Measurements from ENCODE around the gene TRIM17. TPM values are rescaled to one million over a fixed set of nuclear protein-coding genes. Genes with fewer than 3 reads are reported as not detected.

Gene TRIM17
- total and polyA plus RNA-seq, 7 donors: 0.44 to 0.95 TPM; not detected in 5

DNA sequence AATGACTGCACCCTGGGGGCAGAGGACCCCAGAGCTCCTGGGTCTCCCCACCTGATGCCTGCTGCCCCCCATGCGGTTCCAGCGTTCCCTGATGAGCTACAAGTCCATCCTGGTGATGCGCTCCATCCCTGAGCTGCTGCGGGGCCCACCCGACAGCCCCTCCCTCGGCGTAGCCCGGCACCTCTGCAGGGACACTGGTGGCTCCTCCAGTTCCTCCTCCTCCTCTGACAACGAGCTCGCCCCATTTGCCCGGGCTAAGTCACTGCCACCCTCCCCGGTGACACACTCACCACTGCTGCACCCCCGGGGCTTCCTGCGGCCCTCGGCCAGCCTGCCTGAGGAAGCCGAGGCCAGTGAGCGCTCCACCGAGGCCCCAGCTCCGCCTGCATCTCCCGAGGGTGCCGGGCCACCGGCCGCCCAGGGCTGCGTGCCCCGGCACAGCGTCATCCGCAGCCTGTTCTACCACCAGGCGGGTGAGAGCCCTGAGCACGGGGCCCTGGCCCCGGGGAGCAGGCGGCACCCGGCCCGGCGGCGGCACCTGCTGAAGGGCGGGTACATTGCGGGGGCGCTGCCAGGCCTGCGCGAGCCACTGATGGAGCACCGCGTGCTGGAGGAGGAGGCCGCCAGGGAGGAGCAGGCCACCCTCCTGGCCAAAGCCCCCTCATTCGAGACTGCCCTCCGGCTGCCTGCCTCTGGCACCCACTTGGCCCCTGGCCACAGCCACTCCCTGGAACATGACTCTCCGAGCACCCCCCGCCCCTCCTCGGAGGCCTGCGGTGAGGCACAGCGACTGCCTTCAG is 45.5 kb downstream of the TRIM17 start:
- TF ChIP-seq POLR2A (IDR thresholded peaks at IDR 0.05): no peak
- Histone ChIP-seq H3K27ac (no peak overlapping the region), H3K4me3 (no peak overlapping the region), H3K4me1 (peaks cover 0 to 12% (median 11%) of the 10 kb centered on the region in 4 donors), H3K36me3 (no peaks in the 10 kb centered on the region), H3K27me3 (peaks cover 0 to 30% (median 0%) of the 10 kb centered on the region in 3 donors), H3K9me3 (no peaks in the 10 kb centered on the region)
- intact Hi-C loops (cut with DNase I): no loop called here
- 24 to 77% methylated on average over 50 of the region's 50 CpGs for WGBS, 2 donors
- DNase-seq: peak; percentile 66

DNA sequence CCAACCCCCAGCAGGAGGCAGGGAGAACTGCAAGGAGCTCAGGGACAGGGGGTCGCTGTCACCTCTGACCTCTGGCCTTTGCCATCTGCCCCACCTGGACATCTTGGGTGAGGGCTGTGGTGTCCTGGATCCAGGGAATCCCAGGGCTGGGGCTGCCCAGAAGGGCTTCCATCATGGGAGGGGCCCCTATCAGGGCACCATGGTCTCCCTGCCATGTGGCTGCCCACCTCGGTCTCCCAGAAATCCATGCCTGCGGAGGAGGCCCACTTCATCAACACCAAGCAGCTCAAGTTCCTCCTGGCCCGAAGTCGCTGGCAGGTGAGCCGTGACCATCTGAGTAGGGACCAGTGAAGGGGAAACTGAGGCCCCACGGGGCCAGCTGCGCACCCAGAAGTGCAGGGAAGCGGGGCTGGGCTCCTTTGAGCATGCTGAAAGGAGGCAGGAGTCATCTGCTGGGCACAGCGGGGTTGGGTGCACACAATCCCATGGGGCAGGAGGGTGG is 46.2 kb downstream of the TRIM17 start:
- intact Hi-C loops (cut with DNase I): no loop called here
- Histone ChIP-seq H3K36me3 (no peaks in the 10 kb centered on the region), H3K4me3 (no peak overlapping the region), H3K9me3 (no peaks in the 10 kb centered on the region), H3K4me1 (peaks cover 0 to 11% (median 10%) of the 10 kb centered on the region in 4 donors), H3K27me3 (peaks cover 0 to 31% (median 0%) of the 10 kb centered on the region in 3 donors), H3K27ac (no peak overlapping the region)
- 72 to 87% methylated on average over 10 of the region's 10 CpGs for WGBS, 2 donors
- TF ChIP-seq EP300 (IDR thresholded peaks at IDR 0.05) (no peak), POLR2A (IDR thresholded peaks at IDR 0.05) (no peak), POLR2AphosphoS5 (IDR thresholded peaks at IDR 0.05) (no peak)
- TF ChIP-seq, protein P1, sequence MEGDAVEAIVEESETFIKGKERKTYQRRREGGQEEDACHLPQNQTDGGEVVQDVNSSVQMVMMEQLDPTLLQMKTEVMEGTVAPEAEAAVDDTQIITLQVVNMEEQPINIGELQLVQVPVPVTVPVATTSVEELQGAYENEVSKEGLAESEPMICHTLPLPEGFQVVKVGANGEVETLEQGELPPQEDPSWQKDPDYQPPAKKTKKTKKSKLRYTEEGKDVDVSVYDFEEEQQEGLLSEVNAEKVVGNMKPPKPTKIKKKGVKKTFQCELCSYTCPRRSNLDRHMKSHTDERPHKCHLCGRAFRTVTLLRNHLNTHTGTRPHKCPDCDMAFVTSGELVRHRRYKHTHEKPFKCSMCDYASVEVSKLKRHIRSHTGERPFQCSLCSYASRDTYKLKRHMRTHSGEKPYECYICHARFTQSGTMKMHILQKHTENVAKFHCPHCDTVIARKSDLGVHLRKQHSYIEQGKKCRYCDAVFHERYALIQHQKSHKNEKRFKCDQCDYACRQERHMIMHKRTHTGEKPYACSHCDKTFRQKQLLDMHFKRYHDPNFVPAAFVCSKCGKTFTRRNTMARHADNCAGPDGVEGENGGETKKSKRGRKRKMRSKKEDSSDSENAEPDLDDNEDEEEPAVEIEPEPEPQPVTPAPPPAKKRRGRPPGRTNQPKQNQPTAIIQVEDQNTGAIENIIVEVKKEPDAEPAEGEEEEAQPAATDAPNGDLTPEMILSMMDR (IDR thresholded peaks at IDR 0.05): no peak
- peak; percentile 60 for DNase-seq

DNA sequence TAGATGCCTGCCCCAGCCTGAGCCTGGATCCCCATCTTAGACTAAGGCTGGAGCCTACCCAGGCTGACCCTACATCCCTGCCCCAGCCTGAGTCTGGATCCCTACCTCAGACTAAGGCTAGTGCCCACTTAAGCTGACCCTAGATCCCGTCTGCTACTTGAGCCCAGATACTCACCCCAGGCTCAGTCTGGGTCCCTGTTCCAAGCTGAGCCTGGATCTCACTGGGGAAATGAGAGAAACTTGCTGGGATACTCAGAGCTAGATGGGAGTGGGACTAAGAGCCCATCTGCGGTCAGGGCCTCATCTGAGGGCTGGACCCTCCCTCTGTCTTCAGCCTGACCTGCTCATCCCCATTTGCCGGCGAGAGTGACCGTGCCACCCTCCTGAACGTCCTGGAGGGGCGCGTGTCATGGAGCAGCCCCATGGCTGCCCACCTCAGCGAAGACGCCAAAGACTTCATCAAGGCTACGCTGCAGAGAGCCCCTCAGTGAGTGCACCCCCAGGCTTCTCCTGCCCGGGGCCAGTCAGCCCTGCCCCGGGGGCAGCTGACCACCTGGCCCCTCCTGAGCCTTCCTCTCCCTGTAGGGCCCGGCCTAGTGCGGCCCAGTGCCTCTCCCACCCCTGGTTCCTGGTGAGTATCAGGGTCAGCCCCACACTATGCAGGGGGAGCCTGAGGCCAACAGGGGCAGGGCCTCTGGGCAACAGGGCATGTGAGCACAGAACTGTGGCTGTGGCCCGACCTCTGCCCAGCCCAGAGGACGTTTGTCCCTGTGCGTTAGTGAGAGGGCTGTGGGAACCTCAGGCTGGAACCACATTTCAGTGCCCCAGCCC is 46.8 kb downstream of the TRIM17 start:
- WGBS, 2 donors: 80 to 92% methylated on average over 18 of the region's 18 CpGs
- Histone ChIP-seq H3K27ac (no peak overlapping the region), H3K4me3 (no peak overlapping the region), H3K9me3 (no peaks in the 10 kb centered on the region), H3K27me3 (peaks cover 0 to 31% (median 0%) of the 10 kb centered on the region in 3 donors), H3K4me1 (peaks cover 0 to 4% (median 4%) of the 10 kb centered on the region in 4 donors), H3K36me3 (no peaks in the 10 kb centered on the region)
- DNase-seq: peak; percentile 50
- intact Hi-C loops (cut with DNase I): no loop called here
- TF ChIP-seq POLR2A (IDR thresholded peaks at IDR 0.05): no peak
- TF ChIP-seq, protein P1 (IDR thresholded peaks at IDR 0.05): no peak
- no peak for TF ChIP-seq EP300 (IDR thresholded peaks at IDR 0.05)
- no peak for TF ChIP-seq POLR2AphosphoS5 (IDR thresholded peaks at IDR 0.05)

DNA sequence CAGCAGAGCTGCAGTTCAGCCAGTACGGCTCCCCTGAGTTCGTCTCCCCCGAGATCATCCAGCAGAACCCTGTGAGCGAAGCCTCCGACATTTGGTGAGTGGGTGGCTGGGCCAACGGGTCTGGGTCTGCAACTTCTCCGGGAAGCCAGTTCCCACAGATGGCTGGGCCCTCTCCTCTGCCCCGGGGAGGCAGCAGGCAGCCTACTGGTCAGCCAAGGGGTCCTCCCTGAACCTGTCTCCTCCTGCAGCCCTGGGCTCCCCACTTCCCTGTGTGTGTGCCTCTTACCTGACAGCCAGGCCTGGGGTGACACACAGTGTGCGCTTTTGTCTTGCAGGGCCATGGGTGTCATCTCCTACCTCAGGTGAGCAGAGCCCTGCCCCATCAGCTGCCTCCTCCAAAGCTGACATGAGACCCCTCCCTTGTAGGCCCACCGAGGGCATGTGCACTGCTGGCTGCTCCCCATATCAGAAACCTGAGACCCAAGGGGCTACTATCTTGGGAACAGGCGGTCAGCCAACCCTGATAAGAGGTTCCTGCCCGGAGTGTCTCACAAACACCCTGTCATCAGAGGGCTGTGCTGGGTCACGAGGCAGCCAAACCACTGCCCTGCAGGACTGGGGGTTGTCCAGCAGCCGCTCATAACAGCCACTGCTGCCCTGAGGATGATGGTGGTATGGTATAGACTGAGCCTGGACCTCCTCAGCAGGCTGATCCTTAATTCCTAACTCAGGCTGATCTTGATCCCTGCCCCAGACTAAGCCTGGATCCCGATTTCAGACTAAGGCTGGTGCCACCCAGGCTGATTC is 47.7 kb downstream of the TRIM17 start:
- H3K27me3 ChIP-seq: peaks cover 0 to 31% (median 0%) of the 10 kb centered on the region in 3 donors
- 78 to 90% methylated on average over 15 of the region's 15 CpGs for WGBS, 2 donors
- no peaks in the 10 kb centered on the region for H3K4me1 ChIP-seq
- H3K27ac ChIP-seq: no peak overlapping the region
- no peak overlapping the region for H3K4me3 ChIP-seq
- intact Hi-C loops (cut with DNase I): no loop called here
- no peaks in the 10 kb centered on the region for H3K36me3 ChIP-seq
- no peaks in the 10 kb centered on the region for H3K9me3 ChIP-seq
- peak; percentile 60 for DNase-seq
- TF ChIP-seq EP300 (IDR thresholded peaks at IDR 0.05): no peak
- TF ChIP-seq POLR2AphosphoS5 (IDR thresholded peaks at IDR 0.05): no peak
- TF ChIP-seq, protein P1 (IDR thresholded peaks at IDR 0.05): no peak
- no peak for TF ChIP-seq POLR2A (IDR thresholded peaks at IDR 0.05)
